ENCODE measurements around the gene MYBPHL.

MYBPHL gene

GRCh38 chr1:109267743-109268300 is 39.0 kb downstream of the MYBPHL start:
- no peaks in the 10 kb centered on the region for H3K4me1 ChIP-seq (ENCODE audit: control insufficient read depth, insufficient read depth, low read length)
- H3K36me3 ChIP-seq (ENCODE audit: control insufficient read depth, insufficient read depth, low read length): peaks cover 69% of the 10 kb centered on the region
- no peaks in the 10 kb centered on the region for H3K27me3 ChIP-seq (ENCODE audit: control insufficient read depth, insufficient read depth, low read length)
- no peak overlapping the region for H3K9ac ChIP-seq (ENCODE audit: low read depth, low read length)
- no peak overlapping the region for H3K4me3 ChIP-seq (ENCODE audit: low read depth, low read length)
- H3K9me3 ChIP-seq (ENCODE audit: control insufficient read depth, insufficient read depth, low read length): no peaks in the 10 kb centered on the region

GRCh38 chr1:109266965-109267364 is 39.8 kb downstream of the MYBPHL start:
- Histone ChIP-seq H3K27me3 (ENCODE audit: control insufficient read depth, insufficient read depth, low read length) (no peaks in the 10 kb centered on the region), H3K9me3 (ENCODE audit: control insufficient read depth, insufficient read depth, low read length) (no peaks in the 10 kb centered on the region), H3K9ac (ENCODE audit: low read depth, low read length) (no peak overlapping the region), H3K4me3 (ENCODE audit: low read depth, low read length) (no peak overlapping the region), H3K36me3 (ENCODE audit: control insufficient read depth, insufficient read depth, low read length) (peaks cover 70% of the 10 kb centered on the region), H3K4me1 (ENCODE audit: control insufficient read depth, insufficient read depth, low read length) (no peaks in the 10 kb centered on the region)

GRCh38 chr1:109265741-109266330 is 41.0 kb downstream of the MYBPHL start:
- H3K9me3 ChIP-seq (ENCODE audit: control insufficient read depth, insufficient read depth, low read length): no peaks in the 10 kb centered on the region
- H3K9ac ChIP-seq (ENCODE audit: low read depth, low read length): no peak overlapping the region

DNA sequence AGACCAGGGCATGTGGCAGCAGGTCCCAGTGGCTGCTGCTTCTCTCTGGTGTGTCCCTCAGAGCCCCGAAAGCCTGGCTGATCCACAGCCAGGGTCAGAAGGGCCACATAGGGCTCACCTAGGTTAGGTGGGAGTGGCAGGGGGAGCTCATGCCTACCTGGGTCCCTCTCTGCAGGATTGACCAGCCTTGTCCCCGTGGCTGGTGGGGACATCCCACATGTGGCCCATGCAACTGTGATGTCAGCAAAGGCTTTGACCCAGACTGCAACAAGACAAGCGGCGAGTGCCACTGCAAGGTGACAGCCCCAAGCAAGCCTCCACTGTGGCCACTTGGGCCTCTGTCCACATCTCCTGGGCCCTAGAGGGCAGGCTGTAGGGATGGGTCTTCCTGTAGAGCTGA is 41.8 kb downstream of the MYBPHL start:
- H3K36me3 ChIP-seq (ENCODE audit: control insufficient read depth, insufficient read depth, low read length): peaks cover 62% of the 10 kb centered on the region

More at GRCh38 chr1:109265741-109266330, 41.0 kb downstream of the MYBPHL start:
- Histone ChIP-seq H3K4me3 (ENCODE audit: low read depth, low read length) (no peak overlapping the region), H3K27me3 (ENCODE audit: control insufficient read depth, insufficient read depth, low read length) (no peaks in the 10 kb centered on the region), H3K36me3 (ENCODE audit: control insufficient read depth, insufficient read depth, low read length) (peaks cover 69% of the 10 kb centered on the region), H3K4me1 (ENCODE audit: control insufficient read depth, insufficient read depth, low read length) (no peaks in the 10 kb centered on the region)

GRCh38 chr1:109264379-109264755 is 42.4 kb downstream of the MYBPHL start:
- Histone ChIP-seq H3K4me3 (ENCODE audit: low read depth, low read length) (no peak overlapping the region), H3K36me3 (ENCODE audit: control insufficient read depth, insufficient read depth, low read length) (peaks cover 56% of the 10 kb centered on the region), H3K4me1 (ENCODE audit: control insufficient read depth, insufficient read depth, low read length) (peaks cover 6% of the 10 kb centered on the region), H3K27me3 (ENCODE audit: control insufficient read depth, insufficient read depth, low read length) (no peaks in the 10 kb centered on the region), H3K9me3 (ENCODE audit: control insufficient read depth, insufficient read depth, low read length) (no peaks in the 10 kb centered on the region), H3K9ac (ENCODE audit: low read depth, low read length) (no peak overlapping the region)

More for the DNA sequence above, 41.8 kb downstream of the MYBPHL start:
- H3K9me3 ChIP-seq (ENCODE audit: control insufficient read depth, insufficient read depth, low read length): no peaks in the 10 kb centered on the region
- no peak overlapping the region for H3K4me3 ChIP-seq (ENCODE audit: low read depth, low read length)
- H3K4me1 ChIP-seq (ENCODE audit: control insufficient read depth, insufficient read depth, low read length): peaks cover 4% of the 10 kb centered on the region
- H3K9ac ChIP-seq (ENCODE audit: low read depth, low read length): no peak overlapping the region
- no peaks in the 10 kb centered on the region for H3K27me3 ChIP-seq (ENCODE audit: control insufficient read depth, insufficient read depth, low read length)

DNA sequence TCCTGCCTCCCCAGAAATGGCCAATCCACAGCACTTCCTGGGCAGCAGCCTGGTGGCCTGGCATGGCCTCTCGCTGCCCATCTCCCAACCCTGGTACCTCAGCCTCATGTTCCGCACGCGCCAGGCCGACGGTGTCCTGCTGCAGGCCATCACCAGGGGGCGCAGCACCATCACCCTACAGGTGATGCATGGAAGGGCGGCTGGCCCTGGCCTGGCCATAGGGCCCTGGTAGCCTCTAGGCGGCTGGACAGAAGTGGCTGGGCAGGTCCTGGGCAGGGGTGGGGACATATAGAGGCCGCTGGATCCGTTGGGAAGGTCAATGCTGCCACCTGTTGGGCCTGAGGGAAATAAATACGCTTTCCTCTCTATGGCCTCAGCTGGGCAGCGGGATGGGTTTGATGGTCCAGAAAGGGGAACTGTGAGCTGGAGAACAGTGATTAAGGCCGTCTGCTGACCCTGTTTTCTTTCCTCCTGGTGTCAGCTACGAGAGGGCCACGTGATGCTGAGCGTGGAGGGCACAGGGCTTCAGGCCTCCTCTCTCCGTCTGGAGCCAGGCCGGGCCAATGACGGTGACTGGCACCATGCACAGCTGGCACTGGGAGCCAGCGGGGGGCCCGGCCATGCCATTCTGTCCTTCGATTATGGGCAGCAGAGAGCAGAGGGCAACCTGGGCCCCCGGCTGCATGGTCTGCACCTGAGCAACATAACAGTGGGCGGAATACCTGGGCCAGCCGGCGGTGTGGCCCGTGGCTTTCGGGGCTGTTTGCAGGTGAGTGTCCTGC is 43.0 kb downstream of the MYBPHL start:
- H3K9me3 ChIP-seq (ENCODE audit: control insufficient read depth, insufficient read depth, low read length): no peaks in the 10 kb centered on the region
- H3K4me1 ChIP-seq (ENCODE audit: control insufficient read depth, insufficient read depth, low read length): peaks cover 10% of the 10 kb centered on the region

GRCh38 chr1:109263234-109263596 is 43.6 kb downstream of the MYBPHL start:
- H3K9me3 ChIP-seq (ENCODE audit: control insufficient read depth, insufficient read depth, low read length): no peaks in the 10 kb centered on the region
- no peak overlapping the region for H3K9ac ChIP-seq (ENCODE audit: low read depth, low read length)
- no peaks in the 10 kb centered on the region for H3K27me3 ChIP-seq (ENCODE audit: control insufficient read depth, insufficient read depth, low read length)
- H3K4me1 ChIP-seq (ENCODE audit: control insufficient read depth, insufficient read depth, low read length): peaks cover 10% of the 10 kb centered on the region
- peaks cover 51% of the 10 kb centered on the region for H3K36me3 ChIP-seq (ENCODE audit: control insufficient read depth, insufficient read depth, low read length)
- H3K4me3 ChIP-seq (ENCODE audit: low read depth, low read length): no peak overlapping the region

More for the DNA sequence above, 43.0 kb downstream of the MYBPHL start:
- no peak overlapping the region for H3K4me3 ChIP-seq (ENCODE audit: low read depth, low read length)
- H3K27me3 ChIP-seq (ENCODE audit: control insufficient read depth, insufficient read depth, low read length): no peaks in the 10 kb centered on the region
- peaks cover 51% of the 10 kb centered on the region for H3K36me3 ChIP-seq (ENCODE audit: control insufficient read depth, insufficient read depth, low read length)
- no peak overlapping the region for H3K9ac ChIP-seq (ENCODE audit: low read depth, low read length)

DNA sequence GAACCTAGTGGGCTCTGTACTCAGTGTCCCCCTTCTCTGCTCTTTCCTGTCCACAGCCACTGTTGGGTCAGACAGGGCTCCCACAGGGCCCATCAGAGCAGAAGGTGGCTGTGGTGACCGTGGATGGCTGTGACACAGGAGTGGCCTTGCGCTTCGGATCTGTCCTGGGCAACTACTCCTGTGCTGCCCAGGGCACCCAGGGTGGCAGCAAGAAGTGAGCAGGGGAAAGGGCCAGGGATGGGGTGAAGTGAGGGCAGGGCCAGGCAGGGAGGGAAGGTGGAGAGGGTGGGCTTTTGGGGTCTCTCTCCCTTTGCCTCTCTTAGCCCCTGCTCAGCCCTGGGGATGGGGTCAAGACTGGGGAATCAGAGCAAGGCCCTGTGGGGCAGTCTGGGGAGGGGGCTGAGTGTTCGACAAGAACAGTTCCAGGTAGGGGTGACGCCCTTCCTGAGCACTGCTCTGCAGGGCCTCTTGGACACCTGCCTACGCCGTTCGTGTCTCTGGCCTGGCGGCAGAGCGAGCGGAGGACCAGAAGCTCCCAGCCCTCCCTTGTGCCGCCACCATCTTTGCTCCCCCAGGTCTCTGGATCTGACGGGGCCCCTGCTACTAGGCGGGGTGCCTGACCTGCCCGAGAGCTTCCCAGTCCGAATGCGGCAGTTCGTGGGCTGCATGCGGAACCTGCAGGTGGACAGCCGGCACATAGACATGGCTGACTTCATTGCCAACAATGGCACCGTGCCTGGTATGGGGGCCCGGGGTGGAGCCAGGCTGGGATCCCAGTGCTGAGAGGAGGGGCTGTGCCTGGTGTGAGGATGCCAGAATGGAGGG is 44.4 kb downstream of the MYBPHL start:
- Histone ChIP-seq H3K4me1 (ENCODE audit: control insufficient read depth, insufficient read depth, low read length) (peaks cover 10% of the 10 kb centered on the region), H3K4me3 (ENCODE audit: low read depth, low read length) (no peak overlapping the region), H3K27me3 (ENCODE audit: control insufficient read depth, insufficient read depth, low read length) (no peaks in the 10 kb centered on the region), H3K9ac (ENCODE audit: low read depth, low read length) (no peak overlapping the region), H3K9me3 (ENCODE audit: control insufficient read depth, insufficient read depth, low read length) (no peaks in the 10 kb centered on the region), H3K36me3 (ENCODE audit: control insufficient read depth, insufficient read depth, low read length) (peaks cover 46% of the 10 kb centered on the region)

DNA sequence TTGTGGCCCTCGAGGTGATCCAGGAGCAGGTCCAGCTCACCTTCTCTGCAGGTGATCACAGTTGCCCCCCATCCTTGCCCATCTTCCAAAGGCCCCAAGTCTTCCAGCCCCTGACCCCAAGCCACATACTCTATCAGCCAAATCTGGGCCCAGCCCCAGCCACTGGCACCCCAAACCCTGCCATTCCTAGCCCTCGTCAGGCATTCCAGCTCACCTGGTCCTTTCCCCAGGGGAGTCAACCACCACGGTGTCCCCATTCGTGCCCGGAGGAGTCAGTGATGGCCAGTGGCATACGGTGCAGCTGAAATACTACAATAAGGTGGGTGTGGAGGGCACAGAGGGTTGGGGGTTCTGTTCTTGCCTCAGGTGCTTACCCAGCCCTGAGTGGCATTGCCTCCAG is 45.2 kb downstream of the MYBPHL start:
- H3K4me1 ChIP-seq (ENCODE audit: control insufficient read depth, insufficient read depth, low read length): peaks cover 10% of the 10 kb centered on the region
- H3K9ac ChIP-seq (ENCODE audit: low read depth, low read length): no peak overlapping the region
- no peaks in the 10 kb centered on the region for H3K27me3 ChIP-seq (ENCODE audit: control insufficient read depth, insufficient read depth, low read length)
- H3K4me3 ChIP-seq (ENCODE audit: low read depth, low read length): no peak overlapping the region
- peaks cover 41% of the 10 kb centered on the region for H3K36me3 ChIP-seq (ENCODE audit: control insufficient read depth, insufficient read depth, low read length)
- no peaks in the 10 kb centered on the region for H3K9me3 ChIP-seq (ENCODE audit: control insufficient read depth, insufficient read depth, low read length)

DNA sequence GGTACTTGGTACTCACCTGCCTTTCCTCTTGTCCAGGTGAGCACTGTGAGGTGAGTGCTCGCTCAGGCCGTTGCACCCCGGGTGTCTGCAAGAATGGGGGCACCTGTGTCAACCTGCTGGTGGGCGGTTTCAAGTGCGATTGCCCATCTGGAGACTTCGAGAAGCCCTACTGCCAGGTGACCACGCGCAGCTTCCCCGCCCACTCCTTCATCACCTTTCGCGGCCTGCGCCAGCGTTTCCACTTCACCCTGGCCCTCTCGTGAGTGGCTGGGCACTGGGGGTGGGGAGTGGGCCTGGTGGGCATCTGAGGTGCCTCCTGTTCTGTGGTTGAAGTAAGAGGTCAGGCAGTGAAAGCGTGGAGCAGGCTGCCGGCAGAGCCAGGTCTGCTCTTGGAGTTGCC is 45.8 kb downstream of the MYBPHL start:
- Histone ChIP-seq H3K4me3 (ENCODE audit: low read depth, low read length) (no peak overlapping the region), H3K36me3 (ENCODE audit: control insufficient read depth, insufficient read depth, low read length) (peaks cover 41% of the 10 kb centered on the region), H3K27me3 (ENCODE audit: control insufficient read depth, insufficient read depth, low read length) (no peaks in the 10 kb centered on the region), H3K9me3 (ENCODE audit: control insufficient read depth, insufficient read depth, low read length) (no peaks in the 10 kb centered on the region), H3K9ac (ENCODE audit: low read depth, low read length) (no peak overlapping the region), H3K4me1 (ENCODE audit: control insufficient read depth, insufficient read depth, low read length) (peaks cover 10% of the 10 kb centered on the region)

GRCh38 chr1:109259674-109260557 is 46.9 kb downstream of the MYBPHL start:
- Histone ChIP-seq H3K9ac (ENCODE audit: low read depth, low read length) (no peak overlapping the region), H3K36me3 (ENCODE audit: control insufficient read depth, insufficient read depth, low read length) (peaks cover 35% of the 10 kb centered on the region), H3K4me1 (ENCODE audit: control insufficient read depth, insufficient read depth, low read length) (peaks cover 12% of the 10 kb centered on the region), H3K9me3 (ENCODE audit: control insufficient read depth, insufficient read depth, low read length) (no peaks in the 10 kb centered on the region), H3K4me3 (ENCODE audit: low read depth, low read length) (no peak overlapping the region), H3K27me3 (ENCODE audit: control insufficient read depth, insufficient read depth, low read length) (no peaks in the 10 kb centered on the region)
